ENCODE results near the gene NEK7. TPM values are rescaled to one million over a fixed set of nuclear protein-coding genes. Genes with fewer than 3 reads are reported as not detected.
"Not testable (repeated sequence)": the region's sequence is repeated elsewhere in the genome, so short reads cannot be mapped to it uniquely, and the experiment has no call there.

Gene NEK7
- total RNA-seq, 2 donors from 2014 or later: 80.0 to 108 TPM

GRCh38 chr1:198185146-198185545, 28.3 kb downstream of the NEK7 start:
- ATAC-seq (no peak), DNase-seq (ENCODE audit: low spot score) (no peak)
- Mint-ChIP-seq H3K27ac (peak overlapping the region; percentile 66 to 80), H3K4me1 (ENCODE audit: low read depth in 2 of 2) (peaks cover 48 to 71% of the 10 kb centered on the region in 2 donors), H3K27me3 (no peaks in the 10 kb centered on the region), H3K36me3 (no peaks in the 10 kb centered on the region), H3K4me3 (no peak overlapping the region), H3K9me3 (no peaks in the 10 kb centered on the region)

- H3K27ac Mint-ChIP-seq: peak overlapping the region; percentile 66 to 80
- H3K27me3 Mint-ChIP-seq: no peaks in the 10 kb centered on the region
- DNase-seq (ENCODE audit: low spot score): no peak
- peaks cover 45 to 69% of the 10 kb centered on the region in 2 donors for H3K4me1 Mint-ChIP-seq (ENCODE audit: low read depth in 2 of 2)
- no peaks in the 10 kb centered on the region for H3K36me3 Mint-ChIP-seq
- peak overlapping the region; percentile 75 for H3K4me3 Mint-ChIP-seq
- no peak for ATAC-seq
- H3K9me3 Mint-ChIP-seq: no peaks in the 10 kb centered on the region
Observed at GRCh38 chr1:198185759-198186158, 29.0 kb downstream of the NEK7 start.

- DNase-seq (ENCODE audit: low spot score) (no peak), ATAC-seq (no peak)
- H3K4me1 Mint-ChIP-seq (ENCODE audit: low read depth in 2 of 2): peaks cover 37 to 70% of the 10 kb centered on the region in 2 donors
- no peaks in the 10 kb centered on the region for H3K27me3 Mint-ChIP-seq
- H3K27ac Mint-ChIP-seq: peak overlapping the region; percentile 17 to 80
- no peaks in the 10 kb centered on the region for H3K36me3 Mint-ChIP-seq
- H3K9me3 Mint-ChIP-seq: no peaks in the 10 kb centered on the region
- H3K4me3 Mint-ChIP-seq: peak overlapping the region; percentile 45
Observed at GRCh38 chr1:198186916-198187580, 30.2 kb downstream of the NEK7 start.

GRCh38 chr1:198187973-198188588, 31.3 kb downstream of the NEK7 start:
- Mint-ChIP-seq H3K9me3 (no peaks in the 10 kb centered on the region), H3K36me3 (peaks cover 6% of the 10 kb centered on the region), H3K27me3 (no peaks in the 10 kb centered on the region), H3K4me3 (peak overlapping the region; percentile 45), H3K27ac (peak overlapping the region; percentile 17 to 82), H3K4me1 (ENCODE audit: low read depth in 2 of 2) (peaks cover 39 to 70% of the 10 kb centered on the region in 2 donors)
- ATAC-seq (peak; percentile 67 to 70), DNase-seq (ENCODE audit: low spot score) (no peak)

GRCh38 chr1:198191117-198191516, 34.3 kb downstream of the NEK7 start:
- peak overlapping the region; percentile 27 to 57 for H3K27ac Mint-ChIP-seq
- no peaks in the 10 kb centered on the region for H3K27me3 Mint-ChIP-seq
- peaks cover 46 to 69% of the 10 kb centered on the region in 2 donors for H3K4me1 Mint-ChIP-seq (ENCODE audit: low read depth in 2 of 2)
- H3K4me3 Mint-ChIP-seq: no peak overlapping the region
- H3K9me3 Mint-ChIP-seq: no peaks in the 10 kb centered on the region
- peaks cover 6% of the 10 kb centered on the region for H3K36me3 Mint-ChIP-seq
- DNase-seq (ENCODE audit: low spot score) (no peak), ATAC-seq (no peak)

- DNase-seq (ENCODE audit: low spot score); H3K4me3 Mint-ChIP-seq; H3K36me3 Mint-ChIP-seq; H3K9me3 Mint-ChIP-seq; ATAC-seq; H3K27me3 Mint-ChIP-seq: not testable (repeated sequence)
- Mint-ChIP-seq H3K4me1 (ENCODE audit: low read depth in 2 of 2) (peaks cover 36 to 52% of the 10 kb centered on the region in 2 donors), H3K27ac (peak overlapping the region in 1 of 2 donors; percentile 56)
Observed at GRCh38 chr1:198193871-198194270, 37.1 kb downstream of the NEK7 start.

GRCh38 chr1:198196630-198197029, 39.8 kb downstream of the NEK7 start:
- Mint-ChIP-seq H3K4me3 (no peak overlapping the region), H3K36me3 (peaks cover 6% of the 10 kb centered on the region), H3K27ac (no peak overlapping the region)

GRCh38 chr1:198197285-198197684, 40.5 kb downstream of the NEK7 start:
- Mint-ChIP-seq H3K27me3 (no peaks in the 10 kb centered on the region), H3K27ac (no peak overlapping the region), H3K36me3 (peaks cover 8% of the 10 kb centered on the region), H3K4me3 (no peak overlapping the region), H3K4me1 (ENCODE audit: low read depth in 2 of 2) (peaks cover 49 to 60% of the 10 kb centered on the region in 2 donors), H3K9me3 (peaks cover under 1% of the 10 kb centered on the region)
- DNase-seq (ENCODE audit: low spot score) (no peak), ATAC-seq (no peak)

More at GRCh38 chr1:198196630-198197029, 39.8 kb downstream of the NEK7 start:
- Mint-ChIP-seq H3K9me3 (no peaks in the 10 kb centered on the region), H3K4me1 (ENCODE audit: low read depth in 2 of 2) (peaks cover 50 to 60% of the 10 kb centered on the region in 2 donors), H3K27me3 (no peaks in the 10 kb centered on the region)
- DNase-seq (ENCODE audit: low spot score) (no peak), ATAC-seq (no peak)

GRCh38 chr1:198199105-198199504, 42.3 kb downstream of the NEK7 start:
- Mint-ChIP-seq H3K27me3 (no peaks in the 10 kb centered on the region), H3K36me3 (peaks cover 6% of the 10 kb centered on the region), H3K9me3 (peaks cover 3% of the 10 kb centered on the region), H3K4me1 (ENCODE audit: low read depth in 2 of 2) (peaks cover 48 to 60% of the 10 kb centered on the region in 2 donors), H3K4me3 (no peak overlapping the region), H3K27ac (peak overlapping the region in 1 of 2 donors; percentile 0)
- ATAC-seq: no peak
- DNase-seq (ENCODE audit: low spot score): no peak

GRCh38 chr1:198201956-198202784, 45.4 kb downstream of the NEK7 start:
- no peak for DNase-seq (ENCODE audit: low spot score)
- peak; percentile 86 to 92 for ATAC-seq
- Mint-ChIP-seq H3K4me1 (ENCODE audit: low read depth in 2 of 2) (peaks cover 48 to 71% of the 10 kb centered on the region in 2 donors), H3K27me3 (no peaks in the 10 kb centered on the region), H3K9me3 (peaks cover 3% of the 10 kb centered on the region), H3K4me3 (peak overlapping the region; percentile 84), H3K27ac (peak overlapping the region; percentile 79 to 93), H3K36me3 (peaks cover 11% of the 10 kb centered on the region)

GRCh38 chr1:198203434-198203833, 46.6 kb downstream of the NEK7 start:
- Mint-ChIP-seq H3K27ac (peak overlapping the region; percentile 79 to 93), H3K4me1 (ENCODE audit: low read depth in 2 of 2) (peaks cover 51 to 70% of the 10 kb centered on the region in 2 donors), H3K27me3 (no peaks in the 10 kb centered on the region), H3K4me3 (peak overlapping the region; percentile 84), H3K36me3 (peaks cover 11% of the 10 kb centered on the region), H3K9me3 (peaks cover 3% of the 10 kb centered on the region)
- DNase-seq (ENCODE audit: low spot score) (no peak), ATAC-seq (no peak)

- ATAC-seq (no peak), DNase-seq (ENCODE audit: low spot score) (no peak)
- Mint-ChIP-seq H3K27ac (peak overlapping the region; percentile 68 to 83), H3K4me3 (peak overlapping the region; percentile 52), H3K4me1 (ENCODE audit: low read depth in 2 of 2) (peaks cover 40 to 53% of the 10 kb centered on the region in 2 donors), H3K9me3 (peaks cover 3% of the 10 kb centered on the region), H3K27me3 (no peaks in the 10 kb centered on the region), H3K36me3 (peaks cover 11% of the 10 kb centered on the region)
Observed at GRCh38 chr1:198205016-198205684, 48.4 kb downstream of the NEK7 start.

- H3K4me1 Mint-ChIP-seq (ENCODE audit: low read depth in 2 of 2): peaks cover 33 to 43% of the 10 kb centered on the region in 2 donors
- no peaks in the 10 kb centered on the region for H3K27me3 Mint-ChIP-seq
- ATAC-seq (no peak), DNase-seq (ENCODE audit: low spot score) (no peak)
- H3K27ac Mint-ChIP-seq: peak overlapping the region in 1 of 2 donors; percentile 83
- H3K36me3 Mint-ChIP-seq: peaks cover 11% of the 10 kb centered on the region
- H3K9me3 Mint-ChIP-seq: peaks cover 3% of the 10 kb centered on the region
- H3K4me3 Mint-ChIP-seq: no peak overlapping the region
Observed at GRCh38 chr1:198206292-198206691, 49.5 kb downstream of the NEK7 start.

Measured in natural killer cell treated with Interleukin-12 subunit alpha and Interleukin-12 subunit beta and Interleukin-15 and Interleukin-18, amount 100 ng/mL, for 72 hours (primary cell).